H1 (cell line): ENCODE results near the gene DICER1. TPM values are rescaled to one million over a fixed set of nuclear protein-coding genes. Genes with fewer than 3 reads are reported as not detected.

ENCODE experiments used
- ATF2 ChIP-seq: IDR thresholded peaks from 2 replicates; pipeline ENCODE4 v1.6.1; 2012; ENCODE audit warnings: low read length, inconsistent platforms
- KDM1A ChIP-seq: fragments of 200-600, 300-600 bp; sonication (generic); IDR thresholded peaks from 2 replicates; pipeline ENCODE4 v1.7.1; 2016; ENCODE audit warnings: mild to moderate bottlenecking, low read length, borderline replicate concordance
- KDM4A ChIP-seq: IDR thresholded peaks from one replicate; pipeline ENCODE4 v1.7.1; 2012; ENCODE audit warnings: low read depth, mild to moderate bottlenecking, moderate library complexity, low read length, inconsistent platforms; ENCODE audit not compliant: severe bottlenecking
- RAD21 ChIP-seq, 2 experiments: IDR thresholded peaks in 1 of 2; conservative IDR thresholded peaks in 1 of 2; 2 replicates each; pipeline ENCODE4 v1.6.1; 2011; ENCODE audit warnings: low read depth in 2 of 2, low read length in 2 of 2, improper control_type of control experiment in 1 of 2, inconsistent platforms in 1 of 2, mild to moderate bottlenecking in 1 of 2, moderate library complexity in 1 of 2
- RFX5 ChIP-seq: IDR thresholded peaks from 2 replicates; pipeline ENCODE4 v1.6.1; 2011; ENCODE audit warnings: low read depth, low read length, improper control_type of control experiment, borderline replicate concordance
- SUZ12 ChIP-seq: fragments of 200-600 bp; sonication (generic); IDR thresholded peaks from 2 replicates; pipeline ENCODE4 v1.6.1; 2012; ENCODE audit warnings: mild to moderate bottlenecking, inconsistent platforms, low read length, moderate library complexity, mixed read lengths
- TCF12 ChIP-seq: IDR thresholded peaks from 2 replicates; pipeline ENCODE4 v1.6.1; 2011; ENCODE audit warnings: low read depth, mild to moderate bottlenecking, low read length
- polyA plus RNA-seq, 7 experiments: library from polyadenylated mRNA; depleted of rRNA in 3 of 7; stranded (reverse) in 5 of 7; unstranded in 2 of 7; fragments of >200 nt in 5 of 7; fragments of 200-250 nt in 2 of 7; gene quantifications; 1 replicate in 5 of 7; 2 replicates in 1 of 7; 4 replicates in 1 of 7; pipeline versions ENCODE4 v1.2.1 to v1.2.3, GENCODE V29; 2011 to 2013; ENCODE audit warnings: missing spikeins in 2 of 7, mixed read lengths in 2 of 7
- total RNA-seq: library from RNA; stranded (reverse); fragmentation: NEBNext Ultra II Directional; extraction: Animal tissue kit (Norgen Biotek cat#: 25700); gene quantifications from 2 replicates; pipeline ENCODE4 v1.2.1, GENCODE V29; 2021

DICER1 gene
- total and polyA plus RNA-seq, 2 of the 8 experiments (the other 6 are each of a cell fraction or from before 2014, with no cell fraction given): 11.9 to 61.8 TPM

DNA sequence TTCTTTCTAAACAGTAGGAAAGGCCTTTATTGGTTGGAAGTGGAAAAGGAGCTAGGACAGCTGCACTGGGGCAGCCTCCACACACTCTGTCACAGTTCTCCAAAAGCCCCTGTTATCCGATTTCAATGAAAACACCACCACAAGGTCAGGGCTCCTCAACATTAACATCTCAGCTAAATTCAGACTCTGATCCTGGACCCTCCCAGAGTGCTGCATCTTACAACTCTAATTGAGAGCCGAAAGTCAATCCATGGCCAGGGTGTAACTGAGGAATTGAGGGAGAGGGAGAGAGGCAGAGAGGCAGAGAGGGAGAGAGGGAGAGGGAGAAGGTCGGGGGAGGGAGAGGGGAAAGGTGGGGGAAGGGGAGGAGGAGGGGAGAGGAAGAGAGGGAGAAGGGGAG, 32.1 kb downstream of the DICER1 start (continued):
- TF ChIP-seq TCF12 (no peak), SUZ12 (no peak), KDM1A (no peak), ATF2 (no peak), KDM4A (no peak), RFX5 (no peak), RAD21 (IDR thresholded peaks at IDR 0.05 in 1 of 2, conservative IDR thresholded peaks at IDR 0.05 in 1 of 2; ENCODE audit: low read depth in 2 of 2, low read length in 2 of 2) (no peak)
